HG02759 (cell line): ENCODE measurements around the gene NDE1.
"Not testable (repeated sequence)": the region's sequence is repeated elsewhere in the genome, so short reads cannot be mapped to it uniquely, and the experiment has no call there.

ENCODE experiments used
- ATAC-seq: cut with Tn5 transposase; IDR thresholded peaks from one replicate; pipeline ENCODE4 v1.9.1; 2021; ENCODE audit warnings: mild to moderate bottlenecking, moderate library complexity; ENCODE audit not compliant: unreplicated experiment

The NDE1 gene, protein sequence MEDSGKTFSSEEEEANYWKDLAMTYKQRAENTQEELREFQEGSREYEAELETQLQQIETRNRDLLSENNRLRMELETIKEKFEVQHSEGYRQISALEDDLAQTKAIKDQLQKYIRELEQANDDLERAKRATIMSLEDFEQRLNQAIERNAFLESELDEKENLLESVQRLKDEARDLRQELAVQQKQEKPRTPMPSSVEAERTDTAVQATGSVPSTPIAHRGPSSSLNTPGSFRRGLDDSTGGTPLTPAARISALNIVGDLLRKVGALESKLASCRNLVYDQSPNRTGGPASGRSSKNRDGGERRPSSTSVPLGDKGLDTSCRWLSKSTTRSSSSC

GRCh38 chr16:15650019-15650697 is at the start of gene NDE1:
Gene NDE1, plus strand, starts transcription at chr16:15650245. Its CDS starts 14,534 bp downstream, at chr16:15664779.
- ATAC-seq, result peak; percentile 85

DNA sequence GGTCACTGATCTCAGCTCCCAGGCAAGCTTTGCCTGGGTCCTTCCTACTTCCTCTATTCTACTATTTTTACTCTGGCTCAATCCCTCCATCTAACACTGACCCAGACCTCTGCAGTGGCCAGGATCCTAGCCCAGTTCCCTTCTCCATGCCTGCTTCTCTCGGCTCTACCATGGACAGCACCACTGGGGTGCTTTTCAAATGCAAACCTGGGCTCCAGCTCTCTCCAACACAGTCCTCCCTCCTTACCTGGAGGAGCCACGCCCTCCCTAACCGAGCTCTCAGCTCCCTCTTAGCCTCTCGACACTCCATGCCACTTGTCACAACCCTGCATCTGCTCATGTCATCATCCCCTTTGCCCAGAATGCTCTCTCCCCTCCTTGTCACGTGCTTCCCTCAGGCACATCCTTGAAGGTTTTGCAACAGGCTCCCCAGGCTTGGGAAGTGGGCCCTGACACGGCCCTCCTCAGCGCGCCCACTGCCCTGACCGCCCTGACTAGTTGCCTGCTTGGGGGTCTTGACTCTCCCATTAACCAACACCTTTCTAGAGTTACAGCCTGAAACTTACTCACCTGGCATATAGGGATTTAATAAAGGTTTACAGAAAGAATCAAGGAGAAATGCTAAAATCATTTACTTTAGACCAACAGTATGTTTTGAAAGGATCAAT is 48.7 kb upstream of the NDE1 start:
- no peak for ATAC-seq

DNA sequence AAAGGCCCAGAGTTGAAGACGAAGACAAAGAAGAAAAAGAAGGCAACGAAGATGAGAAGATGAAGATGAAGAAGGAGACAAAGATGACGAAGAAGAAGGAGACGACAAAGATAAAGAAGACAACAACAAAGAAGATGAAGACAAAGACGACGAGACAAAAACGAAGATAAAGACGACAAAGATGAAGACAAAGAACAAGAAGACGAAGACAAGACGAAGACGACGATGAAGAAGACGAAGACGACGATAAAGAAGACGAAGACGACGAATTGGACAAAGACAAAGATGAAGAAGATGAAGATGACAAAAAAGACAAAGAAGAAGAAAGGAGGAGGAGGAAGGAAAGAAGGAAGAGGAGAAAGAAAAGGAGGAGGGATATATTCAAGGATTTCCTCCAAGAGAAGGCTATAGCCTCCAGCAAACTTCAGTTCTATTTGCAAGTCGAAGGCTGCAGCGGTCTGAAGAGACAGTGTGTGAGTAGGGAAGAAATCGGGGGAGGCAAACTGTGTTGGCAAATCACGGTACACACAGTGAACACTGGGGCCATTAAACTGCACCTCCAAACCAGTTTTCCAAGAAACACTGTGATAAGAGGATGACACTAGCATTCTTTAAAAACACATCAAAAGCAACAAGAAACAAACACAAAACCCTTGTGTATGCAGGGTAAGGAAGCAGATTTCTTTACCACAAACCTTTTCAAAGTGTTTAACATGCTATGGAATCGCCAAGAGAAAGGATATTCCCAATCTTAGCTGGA is 47.6 kb upstream of the NDE1 start:
- no peak for ATAC-seq

- no peak for ATAC-seq
These were observed 45.3 kb upstream of the NDE1 start for GRCh38 chr16:15604460-15605440.

DNA sequence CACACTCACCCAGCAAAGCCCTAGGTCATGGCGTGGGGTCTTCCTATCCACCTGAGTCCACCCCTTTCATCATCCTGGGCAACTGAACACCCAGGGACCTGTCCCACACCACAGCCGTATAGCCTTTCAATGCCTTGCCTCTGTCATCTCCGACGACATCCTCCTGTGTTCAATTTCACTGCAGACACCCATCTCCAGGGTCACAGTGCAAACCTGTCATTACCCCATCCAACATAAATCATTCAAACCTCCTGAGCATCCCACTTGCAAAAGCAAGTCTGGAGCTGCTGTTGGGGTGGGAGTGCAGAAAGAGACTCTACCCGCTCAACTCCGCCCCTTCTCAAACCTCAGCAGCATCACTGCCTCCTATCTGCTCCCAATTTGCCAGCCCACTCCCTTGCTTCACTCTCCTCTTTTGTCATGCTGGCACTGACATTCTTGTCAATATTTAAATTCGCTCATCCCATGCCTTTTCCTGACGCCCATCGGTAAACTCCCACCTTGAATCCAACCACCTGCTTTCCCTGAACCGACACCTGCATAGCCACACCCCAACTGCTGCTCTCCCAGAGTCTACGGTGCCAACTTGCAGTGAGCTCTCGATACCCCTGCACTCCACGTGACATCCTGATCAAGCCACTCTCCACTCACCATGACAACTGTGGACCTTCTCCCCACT is 44.1 kb upstream of the NDE1 start:
- ATAC-seq, result no peak

- no peak for ATAC-seq
These were observed 43.4 kb upstream of the NDE1 start for GRCh38 chr16:15606518-15607220.

GRCh38 chr16:15607221-15607699 is 42.8 kb upstream of the NDE1 start:
- not testable (repeated sequence) for ATAC-seq

GRCh38 chr16:15607700-15608396 is 42.2 kb upstream of the NDE1 start:
- no peak for ATAC-seq

GRCh38 chr16:15608398-15609285 is 41.4 kb upstream of the NDE1 start:
- no peak for ATAC-seq

GRCh38 chr16:15609286-15609649 is 40.8 kb upstream of the NDE1 start:
- ATAC-seq, result no peak

DNA sequence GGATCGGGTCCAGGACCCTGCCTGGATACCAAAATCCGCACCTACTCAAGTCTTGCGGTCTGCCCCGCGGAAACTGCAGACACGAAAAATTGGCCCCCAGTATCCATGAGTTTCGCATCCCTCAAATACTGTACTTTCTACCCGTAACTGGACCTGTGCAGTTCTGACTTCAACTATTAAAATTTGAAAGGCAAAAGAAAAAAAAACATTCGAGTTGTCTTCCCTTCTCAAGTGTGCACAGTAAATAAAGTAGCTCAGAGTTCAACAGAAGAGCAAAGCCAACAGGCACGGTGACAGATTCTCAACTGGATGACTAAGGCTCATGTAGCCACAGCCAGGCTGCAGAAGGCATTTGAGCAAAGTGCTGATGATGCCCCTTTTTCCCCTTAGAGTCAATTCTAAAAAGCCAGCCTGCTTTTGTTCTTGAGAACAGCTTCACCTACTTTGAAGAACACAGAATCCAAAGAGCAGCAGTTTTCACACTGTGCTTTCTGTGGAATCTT is 39.6 kb upstream of the NDE1 start:
- no peak for ATAC-seq

DNA sequence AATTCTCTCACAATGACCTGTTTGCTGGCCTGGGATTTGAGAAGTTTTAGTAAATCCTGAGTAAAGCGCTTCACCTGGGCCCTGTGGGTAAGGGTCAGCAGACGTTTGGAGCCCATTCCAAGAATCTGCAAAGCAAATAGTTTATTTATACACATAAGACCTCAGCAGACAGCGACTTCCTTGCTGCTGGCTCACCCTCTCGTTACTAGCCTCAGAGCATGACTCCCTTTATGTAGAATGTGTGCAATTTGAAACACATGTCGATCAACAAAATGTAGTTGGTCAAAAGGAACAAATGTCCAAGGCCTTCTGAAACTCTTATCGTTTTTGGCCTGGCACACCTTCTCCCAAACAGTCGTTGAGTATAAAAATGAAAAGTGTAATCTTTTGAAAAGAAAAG is 38.4 kb upstream of the NDE1 start:
- no peak for ATAC-seq

DNA sequence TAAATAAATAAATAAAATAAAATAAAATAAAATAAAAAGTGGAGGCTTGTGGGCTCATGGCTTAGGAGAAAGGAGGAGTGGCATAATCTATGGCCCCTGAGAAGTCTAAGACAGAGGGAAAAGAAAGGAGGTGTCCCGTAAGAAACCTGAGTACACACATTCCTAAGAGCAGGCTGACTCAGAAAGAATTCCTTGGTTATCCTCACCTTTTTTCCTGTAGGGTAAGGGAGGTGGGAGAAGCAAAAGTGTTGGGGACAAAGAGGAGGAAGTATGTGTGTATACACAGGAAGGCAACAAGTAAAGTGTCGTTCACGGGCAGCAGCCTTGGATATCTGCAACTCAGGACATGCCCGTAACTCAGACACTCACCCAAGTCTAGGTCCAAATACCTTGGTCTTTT is 36.4 kb upstream of the NDE1 start:
- no peak for ATAC-seq

DNA sequence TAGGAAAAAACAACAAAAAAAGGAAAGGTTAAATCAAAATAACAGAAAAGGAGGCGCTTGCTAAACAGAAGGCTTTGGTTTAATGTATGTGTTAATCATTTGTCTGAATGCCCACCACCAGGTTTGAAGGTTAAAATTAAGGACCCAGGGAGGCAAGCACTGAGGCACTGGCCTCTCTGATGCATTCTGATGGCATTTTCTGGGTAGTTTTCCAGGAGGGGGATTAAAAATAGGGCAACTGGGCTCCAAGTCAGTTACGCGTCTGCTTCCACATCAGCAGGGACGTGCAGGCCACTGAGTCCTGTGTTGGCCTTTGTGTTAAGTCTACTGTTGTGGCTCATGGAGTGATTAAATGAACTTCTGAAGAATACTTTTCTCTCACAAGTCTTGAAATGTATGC is 34.0 kb upstream of the NDE1 start:
- ATAC-seq, result no peak

GRCh38 chr16:15616475-15617165 is 33.4 kb upstream of the NDE1 start:
- ATAC-seq, result no peak

GRCh38 chr16:15617901-15618300 is 32.1 kb upstream of the NDE1 start:
- no peak for ATAC-seq
